Measurements from ENCODE around the gene TOR1A.
"Not testable (repeated sequence)": the region's sequence is repeated elsewhere in the genome, so short reads cannot be mapped to it uniquely, and the experiment has no call there.

Gene TOR1A

DNA sequence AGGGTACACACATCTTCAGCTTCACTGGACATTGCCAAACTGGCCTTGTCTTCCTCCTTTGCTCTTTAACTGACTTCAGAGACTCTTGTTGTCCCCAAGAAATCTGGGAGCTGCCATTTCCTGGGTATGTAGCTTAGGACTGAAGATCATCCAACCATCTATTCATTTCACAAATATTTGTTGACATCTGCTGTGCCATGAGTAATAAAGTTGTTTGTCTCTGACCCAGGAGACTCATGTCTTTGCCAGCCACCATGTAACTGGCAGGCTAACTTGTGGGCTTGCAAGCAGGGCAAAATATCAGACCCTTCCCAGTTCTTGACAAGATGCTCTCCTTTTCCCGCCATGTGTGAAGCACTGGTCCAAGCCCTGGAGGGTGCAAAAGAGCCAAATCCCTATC lies 38.1 kb downstream of the TOR1A start:
- H3K79me2 ChIP-seq (ENCODE audit: insufficient read depth, low read length) = no peaks in the 10 kb centered on the region
- H3K9ac ChIP-seq (ENCODE audit: low read depth, low read length, poor library complexity, severe bottlenecking) = no peak overlapping the region
- no peaks in the 10 kb centered on the region for H4K20me1 ChIP-seq (ENCODE audit: insufficient read depth, low read length, poor library complexity, severe bottlenecking)
- H3K4me2 ChIP-seq (ENCODE audit: low read depth, low read length, poor library complexity, severe bottlenecking) = no peak overlapping the region
- no peaks in the 10 kb centered on the region for H3K27me3 ChIP-seq (ENCODE audit: insufficient read depth, low read length, poor library complexity, severe bottlenecking)
- TF ChIP-seq, protein P1, sequence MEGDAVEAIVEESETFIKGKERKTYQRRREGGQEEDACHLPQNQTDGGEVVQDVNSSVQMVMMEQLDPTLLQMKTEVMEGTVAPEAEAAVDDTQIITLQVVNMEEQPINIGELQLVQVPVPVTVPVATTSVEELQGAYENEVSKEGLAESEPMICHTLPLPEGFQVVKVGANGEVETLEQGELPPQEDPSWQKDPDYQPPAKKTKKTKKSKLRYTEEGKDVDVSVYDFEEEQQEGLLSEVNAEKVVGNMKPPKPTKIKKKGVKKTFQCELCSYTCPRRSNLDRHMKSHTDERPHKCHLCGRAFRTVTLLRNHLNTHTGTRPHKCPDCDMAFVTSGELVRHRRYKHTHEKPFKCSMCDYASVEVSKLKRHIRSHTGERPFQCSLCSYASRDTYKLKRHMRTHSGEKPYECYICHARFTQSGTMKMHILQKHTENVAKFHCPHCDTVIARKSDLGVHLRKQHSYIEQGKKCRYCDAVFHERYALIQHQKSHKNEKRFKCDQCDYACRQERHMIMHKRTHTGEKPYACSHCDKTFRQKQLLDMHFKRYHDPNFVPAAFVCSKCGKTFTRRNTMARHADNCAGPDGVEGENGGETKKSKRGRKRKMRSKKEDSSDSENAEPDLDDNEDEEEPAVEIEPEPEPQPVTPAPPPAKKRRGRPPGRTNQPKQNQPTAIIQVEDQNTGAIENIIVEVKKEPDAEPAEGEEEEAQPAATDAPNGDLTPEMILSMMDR (conservative IDR thresholded peaks at IDR 0.05; ENCODE audit: low read length) = no peak
- no peak for TF ChIP-seq EZH2phosphoT487 (IDR thresholded peaks at IDR 0.05; ENCODE audit: borderline replicate concordance)
- H2AFZ ChIP-seq (ENCODE audit: low read length) = no peak overlapping the region
- H3F3A ChIP-seq (ENCODE audit: low read depth) = no peaks in the 10 kb centered on the region
- H3K4me1 ChIP-seq (ENCODE audit: insufficient read depth, low read length, poor library complexity, severe bottlenecking) = peaks cover 4% of the 10 kb centered on the region
- H3K36me3 ChIP-seq (ENCODE audit: insufficient read depth, low read length) = no peaks in the 10 kb centered on the region
- no peak overlapping the region for H3K4me3 ChIP-seq (ENCODE audit: low read length, poor library complexity, severe bottlenecking)
- no peaks in the 10 kb centered on the region for H3K9me3 ChIP-seq (ENCODE audit: insufficient read depth, low read depth, low read length)
- H3K9me2 ChIP-seq (replicated peaks; ENCODE audit: low read depth, low read length) = no peaks in the 10 kb centered on the region

DNA sequence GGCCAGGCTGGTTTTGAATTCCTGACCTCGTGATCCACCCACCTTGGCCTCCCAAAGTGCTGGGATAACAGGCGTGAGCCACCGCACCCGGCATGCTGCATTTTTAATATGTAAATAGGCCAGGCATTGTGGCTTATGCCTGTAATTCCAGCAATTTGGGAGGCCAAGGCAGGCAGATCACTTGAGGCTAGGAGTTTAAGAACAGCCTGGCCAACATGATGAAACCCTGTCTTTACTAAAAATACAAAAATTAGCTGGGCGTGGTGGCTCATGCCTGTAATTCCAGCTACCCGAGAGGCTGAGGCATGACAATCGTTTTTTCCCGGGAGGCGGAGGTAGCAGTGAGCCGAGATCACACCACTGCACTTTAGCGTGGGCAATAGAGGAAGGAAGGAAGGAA lies 39.0 kb downstream of the TOR1A start:
- H3K79me2 ChIP-seq (ENCODE audit: insufficient read depth, low read length); H3K27me3 ChIP-seq (ENCODE audit: insufficient read depth, low read length, poor library complexity, severe bottlenecking); H3K4me1 ChIP-seq (ENCODE audit: insufficient read depth, low read length, poor library complexity, severe bottlenecking); H3K4me3 ChIP-seq (ENCODE audit: low read length, poor library complexity, severe bottlenecking); H3F3A ChIP-seq (ENCODE audit: low read depth); H3K36me3 ChIP-seq (ENCODE audit: insufficient read depth, low read length); H2AFZ ChIP-seq (ENCODE audit: low read length); H3K4me2 ChIP-seq (ENCODE audit: low read depth, low read length, poor library complexity, severe bottlenecking); H3K9me3 ChIP-seq (ENCODE audit: insufficient read depth, low read depth, low read length); H3K9ac ChIP-seq (ENCODE audit: low read depth, low read length, poor library complexity, severe bottlenecking); H4K20me1 ChIP-seq (ENCODE audit: insufficient read depth, low read length, poor library complexity, severe bottlenecking); H3K9me2 ChIP-seq (replicated peaks; ENCODE audit: low read depth, low read length): not testable (repeated sequence)

DNA sequence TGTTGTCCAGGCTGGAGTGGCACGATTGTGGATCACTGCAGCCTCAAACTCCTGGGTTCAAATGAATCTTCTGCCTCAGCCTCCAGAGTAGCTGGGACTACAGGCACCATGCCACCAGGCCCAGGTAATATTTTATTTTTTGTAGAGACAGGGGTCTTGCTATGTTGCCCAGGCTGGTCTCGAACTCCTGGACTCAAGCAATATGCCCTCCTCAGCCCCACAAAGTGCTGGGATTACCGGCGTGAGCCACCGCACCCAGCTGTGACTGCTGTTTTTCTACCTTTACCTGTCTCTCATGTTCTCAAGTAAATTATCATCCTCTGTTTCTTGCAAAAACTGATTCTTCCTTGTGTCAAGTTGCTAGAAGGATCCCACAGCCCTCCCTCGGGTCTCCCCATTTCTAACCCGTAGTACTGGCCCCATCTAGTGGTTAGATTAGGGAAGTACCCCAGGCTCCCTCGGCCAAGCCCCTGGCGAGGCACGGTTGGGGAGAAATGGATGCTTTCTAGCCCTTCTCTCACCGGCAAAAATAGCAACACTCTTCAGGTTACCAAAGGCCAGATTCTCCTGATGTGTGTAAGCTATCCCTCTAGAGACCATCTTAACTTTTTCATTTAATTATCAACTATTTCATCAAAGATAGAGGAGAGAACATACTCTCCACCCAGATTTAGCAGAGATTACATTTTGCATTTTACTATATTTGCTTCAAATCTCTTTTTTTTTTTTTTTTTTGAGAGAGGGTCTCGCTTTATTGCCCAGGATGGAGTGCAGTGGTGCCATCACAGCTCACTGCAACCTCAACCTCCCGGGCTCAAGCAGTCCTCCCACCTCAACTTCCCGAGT lies 40.2 kb downstream of the TOR1A start:
- no peak for TF ChIP-seq EZH2phosphoT487 (IDR thresholded peaks at IDR 0.05; ENCODE audit: borderline replicate concordance)
- TF ChIP-seq, protein P1 (conservative IDR thresholded peaks at IDR 0.05; ENCODE audit: low read length) = peak; percentile 68
- no peaks in the 10 kb centered on the region for H3K36me3 ChIP-seq (ENCODE audit: insufficient read depth, low read length)
- no peaks in the 10 kb centered on the region for H3K79me2 ChIP-seq (ENCODE audit: insufficient read depth, low read length)
- no peak overlapping the region for H2AFZ ChIP-seq (ENCODE audit: low read length)
- no peak overlapping the region for H3K4me2 ChIP-seq (ENCODE audit: low read depth, low read length, poor library complexity, severe bottlenecking)
- H3F3A ChIP-seq (ENCODE audit: low read depth) = no peaks in the 10 kb centered on the region
- H3K4me1 ChIP-seq (ENCODE audit: insufficient read depth, low read length, poor library complexity, severe bottlenecking) = no peaks in the 10 kb centered on the region
- H3K27me3 ChIP-seq (ENCODE audit: insufficient read depth, low read length, poor library complexity, severe bottlenecking) = no peaks in the 10 kb centered on the region
- no peak overlapping the region for H3K4me3 ChIP-seq (ENCODE audit: low read length, poor library complexity, severe bottlenecking)
- no peaks in the 10 kb centered on the region for H3K9me2 ChIP-seq (replicated peaks; ENCODE audit: low read depth, low read length)
- H3K9ac ChIP-seq (ENCODE audit: low read depth, low read length, poor library complexity, severe bottlenecking) = no peak overlapping the region
- H3K9me3 ChIP-seq (ENCODE audit: insufficient read depth, low read depth, low read length) = no peaks in the 10 kb centered on the region
- no peaks in the 10 kb centered on the region for H4K20me1 ChIP-seq (ENCODE audit: insufficient read depth, low read length, poor library complexity, severe bottlenecking)

DNA sequence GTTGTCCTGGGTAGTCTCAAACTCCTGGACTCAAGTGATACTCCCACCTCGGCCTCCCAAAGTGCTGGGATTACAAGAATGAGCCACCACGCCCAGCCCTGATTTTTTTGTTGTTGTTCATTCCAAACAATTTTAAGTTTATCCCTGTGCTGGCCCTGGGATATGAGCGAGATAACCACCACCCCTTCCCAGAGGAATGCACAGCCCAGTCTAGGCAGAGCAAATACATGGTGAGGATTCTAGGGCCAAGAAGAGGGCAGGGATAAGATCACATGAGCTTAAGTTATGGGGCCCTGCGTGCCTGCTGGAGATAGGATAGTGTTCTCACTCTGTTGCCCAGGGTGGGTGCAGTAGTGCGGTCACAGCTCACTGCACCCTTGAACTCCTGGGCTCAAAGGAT lies 42.0 kb downstream of the TOR1A start:
- Histone ChIP-seq H3K4me3 (ENCODE audit: low read length, poor library complexity, severe bottlenecking) (no peak overlapping the region), H3K4me2 (ENCODE audit: low read depth, low read length, poor library complexity, severe bottlenecking) (no peak overlapping the region), H3K36me3 (ENCODE audit: insufficient read depth, low read length) (no peaks in the 10 kb centered on the region), H3K79me2 (ENCODE audit: insufficient read depth, low read length) (no peaks in the 10 kb centered on the region), H3K27me3 (ENCODE audit: insufficient read depth, low read length, poor library complexity, severe bottlenecking) (no peaks in the 10 kb centered on the region), H3K9me3 (ENCODE audit: insufficient read depth, low read depth, low read length) (no peaks in the 10 kb centered on the region), H3F3A (ENCODE audit: low read depth) (no peaks in the 10 kb centered on the region), H3K9ac (ENCODE audit: low read depth, low read length, poor library complexity, severe bottlenecking) (no peak overlapping the region), H3K9me2 (replicated peaks; ENCODE audit: low read depth, low read length) (no peaks in the 10 kb centered on the region), H4K20me1 (ENCODE audit: insufficient read depth, low read length, poor library complexity, severe bottlenecking) (no peaks in the 10 kb centered on the region), H2AFZ (ENCODE audit: low read length) (no peak overlapping the region), H3K4me1 (ENCODE audit: insufficient read depth, low read length, poor library complexity, severe bottlenecking) (peaks cover 5% of the 10 kb centered on the region)
- TF ChIP-seq, protein P1 (conservative IDR thresholded peaks at IDR 0.05; ENCODE audit: low read length) = no peak
- TF ChIP-seq EZH2phosphoT487 (IDR thresholded peaks at IDR 0.05; ENCODE audit: borderline replicate concordance) = no peak
